Measurements from ENCODE around the gene RSPH1. TPM values are rescaled to one million over a fixed set of nuclear protein-coding genes. Genes with fewer than 3 reads are reported as not detected.
A peak's percentile ranks its signal among the peaks of the same experiment; 100 is the strongest.

RSPH1 gene
- total RNA-seq, 2 experiments from 2014 or later, result 0.34 to 0.38 TPM

GRCh38 chr21:42538479-42539275 lies 42.7 kb upstream of the RSPH1 start:
- no peak for ATAC-seq (ENCODE audit: poor library complexity)
- Mint-ChIP-seq H3K36me3 (ENCODE audit: low read depth) (peaks cover 73% of the 10 kb centered on the region), H3K27ac (no peak overlapping the region), H3K4me1 (ENCODE audit: low read depth) (peaks cover 15% of the 10 kb centered on the region), H3K27me3 (no peaks in the 10 kb centered on the region), H3K4me3 (no peak overlapping the region), H3K9me3 (no peaks in the 10 kb centered on the region)
- POLR2A ChIA-PET, result interaction anchor here (3.0 kb wide), 1 partner anchor 11 kb away, joined by 11 read pairs; no protein-coding TSS in a partner anchor
- Histone ChIP-seq H3K27ac (ENCODE audit: low read depth in 1 of 2, low read length in 2 of 2) (no peak overlapping the region), H3K4me3 (ENCODE audit: low read length) (no peak overlapping the region), H3K4me1 (ENCODE audit: insufficient read depth, low read length) (peaks cover 17% of the 10 kb centered on the region), H3K36me3 (ENCODE audit: insufficient read depth, low read length) (peaks cover 60% of the 10 kb centered on the region), H3K9me3 (ENCODE audit: control insufficient read depth in 1 of 2, insufficient read depth in 1 of 2, low read length in 2 of 2) (no peaks in the 10 kb centered on the region), H3K27me3 (ENCODE audit: control insufficient read depth in 1 of 2, insufficient read depth in 2 of 2, low read length in 2 of 2) (no peaks in the 10 kb centered on the region)
- CTCF ChIA-PET, result interaction anchor here (1.2 kb wide), 1 partner anchor 229 kb away, joined by 3 read pairs; no protein-coding TSS in a partner anchor
- no peak for TF ChIP-seq CTCF (IDR thresholded peaks at IDR 0.05)
- intact Hi-C loops (cut with DNase I, micrococcal nuclease), result loop anchor here in 1 of 2 experiments (5.0 kb wide), 1 partner anchor 231 kb away; no protein-coding TSS in a partner anchor
- DNase-seq, result peak in 1 of 14 experiments; percentile 26

DNA sequence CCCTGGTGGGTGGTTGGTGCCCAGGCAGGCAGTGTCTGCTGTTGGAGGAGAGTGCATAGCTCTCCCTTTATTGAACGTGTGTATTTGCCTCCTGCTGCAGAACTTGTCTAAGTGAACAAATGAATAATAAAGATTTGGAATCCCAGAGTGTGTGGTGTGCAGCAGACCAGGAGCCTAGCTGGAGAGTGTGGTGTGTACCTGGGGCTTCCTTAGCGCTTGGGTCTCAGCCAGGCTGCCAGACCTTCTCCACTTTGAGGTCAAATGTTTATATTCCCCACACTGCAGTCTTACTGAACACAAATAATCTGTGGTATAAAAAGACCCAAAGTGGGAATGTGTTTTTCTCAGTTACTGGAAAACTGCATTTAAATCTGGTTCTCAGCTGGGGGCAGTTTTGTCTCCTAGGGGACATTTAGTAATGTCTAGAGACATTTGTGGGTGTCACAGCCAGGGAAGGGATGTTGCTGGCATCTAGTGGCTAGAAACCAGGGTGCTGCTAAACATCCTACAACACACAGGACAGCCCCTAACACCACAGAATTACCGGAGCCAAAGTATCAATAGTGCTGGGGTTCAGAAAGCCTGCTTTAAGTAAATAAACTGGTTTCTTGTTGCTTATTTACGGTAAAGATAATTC lies 41.2 kb upstream of the RSPH1 start:
- no peak overlapping the region for H3K4me3 ChIP-seq (ENCODE audit: low read length)
- peaks cover 17% of the 10 kb centered on the region for H3K4me1 ChIP-seq (ENCODE audit: insufficient read depth, low read length)
- intact Hi-C loops (cut with DNase I, micrococcal nuclease), result loop anchor here in 1 of 2 experiments (5.0 kb wide), 1 partner anchor 230 kb away; no protein-coding TSS in a partner anchor
- no peak overlapping the region for H3K27ac ChIP-seq (ENCODE audit: low read depth in 1 of 2, low read length in 2 of 2)
- no peak for TF ChIP-seq CTCF (IDR thresholded peaks at IDR 0.05)
- CTCF ChIA-PET, result interaction anchor here (1.5 kb wide), 1 partner anchor 200 kb away, joined by 3 read pairs; no protein-coding TSS in a partner anchor
- H3K36me3 Mint-ChIP-seq (ENCODE audit: low read depth), result peaks cover 70% of the 10 kb centered on the region
- no peaks in the 10 kb centered on the region for H3K9me3 Mint-ChIP-seq
- H3K4me1 Mint-ChIP-seq (ENCODE audit: low read depth), result peaks cover 15% of the 10 kb centered on the region
- peak; percentile 46 for ATAC-seq (ENCODE audit: poor library complexity)
- no peaks in the 10 kb centered on the region for H3K27me3 ChIP-seq (ENCODE audit: control insufficient read depth in 1 of 2, insufficient read depth in 2 of 2, low read length in 2 of 2)
- no peaks in the 10 kb centered on the region for H3K9me3 ChIP-seq (ENCODE audit: control insufficient read depth in 1 of 2, insufficient read depth in 1 of 2, low read length in 2 of 2)
- no peaks in the 10 kb centered on the region for H3K27me3 Mint-ChIP-seq
- H3K4me3 Mint-ChIP-seq, result no peak overlapping the region
- peak in 4 of 14 experiments; percentile 25 to 52 (median 38) for DNase-seq
- peaks cover 56% of the 10 kb centered on the region for H3K36me3 ChIP-seq (ENCODE audit: insufficient read depth, low read length)
- POLR2A ChIA-PET, result interaction anchor here (0.9 to 3.0 kb wide), 2 partner anchors 10 to 25 kb away, joined by 7 to 11 read pairs; no protein-coding TSS in a partner anchor
- no peak overlapping the region for H3K27ac Mint-ChIP-seq

- H3K9me3 ChIP-seq (ENCODE audit: control insufficient read depth in 1 of 2, insufficient read depth in 1 of 2, low read length in 2 of 2), result no peaks in the 10 kb centered on the region
- no peak overlapping the region for H3K4me3 ChIP-seq (ENCODE audit: low read length)
- no peak overlapping the region for H3K27ac ChIP-seq (ENCODE audit: low read depth in 1 of 2, low read length in 2 of 2)
- DNase-seq, result no peak
- no peaks in the 10 kb centered on the region for H3K27me3 Mint-ChIP-seq
- H3K36me3 Mint-ChIP-seq (ENCODE audit: low read depth), result peaks cover 70% of the 10 kb centered on the region
- no peak for TF ChIP-seq CTCF (IDR thresholded peaks at IDR 0.05)
- H3K36me3 ChIP-seq (ENCODE audit: insufficient read depth, low read length), result peaks cover 54% of the 10 kb centered on the region
- peaks cover 17% of the 10 kb centered on the region for H3K4me1 ChIP-seq (ENCODE audit: insufficient read depth, low read length)
- H3K4me3 Mint-ChIP-seq, result no peak overlapping the region
- no peaks in the 10 kb centered on the region for H3K27me3 ChIP-seq (ENCODE audit: control insufficient read depth in 1 of 2, insufficient read depth in 2 of 2, low read length in 2 of 2)
- no peaks in the 10 kb centered on the region for H3K9me3 Mint-ChIP-seq
- intact Hi-C loops (cut with DNase I, micrococcal nuclease), result loop anchor here in 1 of 2 experiments (5.0 kb wide), 1 partner anchor 229 kb away; no protein-coding TSS in a partner anchor
- ATAC-seq (ENCODE audit: poor library complexity), result no peak
- ChIA-PET POLR2A (interaction anchor here (0.9 to 3.0 kb wide), 2 partner anchors 9 to 25 kb away, joined by 7 to 11 read pairs; no protein-coding TSS in a partner anchor), CTCF (interaction anchor here (1.5 kb wide), 1 partner anchor 199 kb away, joined by 3 read pairs; no protein-coding TSS in a partner anchor)
- H3K27ac Mint-ChIP-seq, result no peak overlapping the region
- peaks cover 15% of the 10 kb centered on the region for H3K4me1 Mint-ChIP-seq (ENCODE audit: low read depth)
Measured at GRCh38 chr21:42536601-42537000, 40.6 kb upstream of the RSPH1 start.

Measured in CD4-positive, alpha-beta T cell (primary cell).